GM20000 (cell line): ENCODE measurements around the gene FAM107A.

Experiments used
- DNase-seq: peaks from one replicate; pipeline ENCODE4 v3.0.0; 2012; ENCODE audit warnings: low spot score
- TF ChIP-seq, protein P1 (sequence below): IDR thresholded peaks from 2 replicates; pipeline ENCODE4 v1.5.1; 2012; ENCODE audit warnings: mild to moderate bottlenecking, control low read depth; ENCODE audit errors: extremely low read depth, missing control alignments

FAM107A gene

DNA sequence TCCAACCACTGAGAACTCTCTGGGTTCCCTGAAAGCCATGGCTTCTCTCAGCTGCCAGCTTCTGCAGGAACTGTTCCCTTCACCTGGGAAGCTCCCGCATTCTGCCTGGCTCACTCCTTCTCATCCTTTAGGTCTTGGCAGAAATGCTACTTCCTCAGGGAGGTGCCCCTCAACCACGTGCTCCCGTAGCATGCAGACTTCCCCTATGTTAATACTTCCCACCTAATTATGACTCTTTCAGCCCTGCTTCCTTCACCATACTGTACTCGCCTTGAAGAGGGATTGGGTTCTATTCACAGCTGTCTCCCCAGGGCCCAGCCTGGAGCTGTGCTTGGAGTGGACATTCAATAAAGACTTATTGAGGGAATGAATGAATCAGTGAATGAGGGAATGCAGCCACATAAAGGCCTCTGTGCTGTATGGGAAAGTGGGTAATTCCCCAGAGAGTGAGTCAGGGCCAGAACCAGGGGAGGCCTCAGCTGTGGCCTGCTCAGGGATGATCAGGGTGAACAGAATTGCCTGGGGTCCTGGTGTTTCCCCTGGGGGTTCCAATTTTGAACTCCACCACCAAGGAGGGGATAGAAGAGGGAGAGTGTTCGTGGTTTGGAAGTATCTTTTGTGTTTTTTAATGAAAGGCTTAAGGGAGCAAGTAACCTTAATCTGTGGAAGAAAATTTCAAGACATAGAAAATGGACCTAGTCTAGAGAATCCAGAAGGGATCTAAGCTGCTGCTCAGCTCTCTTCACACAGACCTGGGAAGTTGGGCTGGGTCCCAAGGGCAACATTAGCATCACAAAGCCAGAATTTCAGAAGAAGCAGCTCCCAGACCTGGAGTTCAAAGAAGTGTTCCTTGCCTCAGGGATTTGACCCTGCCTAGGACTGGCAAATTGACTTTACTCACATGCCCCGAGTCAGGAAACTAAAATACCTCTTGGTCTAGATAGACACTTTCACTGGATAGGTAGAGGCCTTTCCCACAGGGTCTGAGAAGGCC, 14.6 kb upstream of the FAM107A start:
- DNase-seq, result no peak
- TF ChIP-seq, protein P1, sequence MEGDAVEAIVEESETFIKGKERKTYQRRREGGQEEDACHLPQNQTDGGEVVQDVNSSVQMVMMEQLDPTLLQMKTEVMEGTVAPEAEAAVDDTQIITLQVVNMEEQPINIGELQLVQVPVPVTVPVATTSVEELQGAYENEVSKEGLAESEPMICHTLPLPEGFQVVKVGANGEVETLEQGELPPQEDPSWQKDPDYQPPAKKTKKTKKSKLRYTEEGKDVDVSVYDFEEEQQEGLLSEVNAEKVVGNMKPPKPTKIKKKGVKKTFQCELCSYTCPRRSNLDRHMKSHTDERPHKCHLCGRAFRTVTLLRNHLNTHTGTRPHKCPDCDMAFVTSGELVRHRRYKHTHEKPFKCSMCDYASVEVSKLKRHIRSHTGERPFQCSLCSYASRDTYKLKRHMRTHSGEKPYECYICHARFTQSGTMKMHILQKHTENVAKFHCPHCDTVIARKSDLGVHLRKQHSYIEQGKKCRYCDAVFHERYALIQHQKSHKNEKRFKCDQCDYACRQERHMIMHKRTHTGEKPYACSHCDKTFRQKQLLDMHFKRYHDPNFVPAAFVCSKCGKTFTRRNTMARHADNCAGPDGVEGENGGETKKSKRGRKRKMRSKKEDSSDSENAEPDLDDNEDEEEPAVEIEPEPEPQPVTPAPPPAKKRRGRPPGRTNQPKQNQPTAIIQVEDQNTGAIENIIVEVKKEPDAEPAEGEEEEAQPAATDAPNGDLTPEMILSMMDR, result no peak

DNA sequence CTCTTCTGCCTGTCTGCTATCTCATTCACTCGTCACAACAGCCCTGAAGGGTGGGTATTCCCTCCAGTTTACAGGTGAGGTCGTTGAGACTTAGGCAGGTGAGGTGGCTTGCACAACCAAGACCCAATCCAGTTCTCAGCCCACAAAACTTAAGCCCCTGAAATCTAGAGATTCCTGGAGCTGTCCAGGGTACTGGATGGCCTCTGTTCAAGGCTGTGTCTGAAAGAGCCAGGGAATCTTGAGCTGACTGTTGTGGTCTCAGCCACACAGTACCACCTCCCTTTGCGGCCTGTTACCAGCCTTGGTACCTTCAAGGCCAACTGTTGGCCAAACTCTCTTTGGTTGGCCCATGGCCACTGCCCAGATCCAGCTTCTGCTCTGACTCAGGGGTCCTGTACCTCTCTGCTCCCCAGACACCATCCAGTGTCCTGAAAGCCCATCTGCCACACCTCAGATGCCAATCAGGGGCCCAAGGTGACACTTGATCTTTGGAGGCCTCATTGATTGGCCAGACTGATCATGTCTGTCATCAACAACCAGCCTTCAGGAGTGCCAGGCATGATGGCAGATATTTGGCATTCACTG, 10.9 kb upstream of the FAM107A start:
- TF ChIP-seq, protein P1, result no peak
- DNase-seq, result peak; percentile 44

DNA sequence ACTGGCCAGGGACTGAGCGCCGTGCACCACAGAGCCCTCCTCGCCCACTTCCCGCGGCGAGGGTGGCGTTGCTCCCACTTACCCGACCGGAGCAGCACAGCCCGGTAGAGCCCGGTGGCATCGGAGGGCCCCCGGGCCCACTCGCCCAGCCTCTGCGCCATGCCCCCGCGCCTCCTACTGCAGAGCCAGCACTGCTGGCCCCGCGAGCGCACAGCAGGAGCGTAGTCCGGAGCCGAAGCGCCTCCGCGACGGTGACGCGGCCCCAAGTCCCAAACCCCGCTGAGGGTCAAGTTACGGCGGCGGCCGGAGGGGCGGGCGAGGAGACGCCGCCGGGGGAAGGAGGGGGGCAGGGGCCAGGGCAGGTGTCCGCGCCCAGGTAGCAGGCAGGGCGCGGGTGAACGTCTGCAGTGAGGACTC, 9.6 kb upstream of the FAM107A start:
- TF ChIP-seq, protein P1, result no peak
- DNase-seq, result no peak

DNA sequence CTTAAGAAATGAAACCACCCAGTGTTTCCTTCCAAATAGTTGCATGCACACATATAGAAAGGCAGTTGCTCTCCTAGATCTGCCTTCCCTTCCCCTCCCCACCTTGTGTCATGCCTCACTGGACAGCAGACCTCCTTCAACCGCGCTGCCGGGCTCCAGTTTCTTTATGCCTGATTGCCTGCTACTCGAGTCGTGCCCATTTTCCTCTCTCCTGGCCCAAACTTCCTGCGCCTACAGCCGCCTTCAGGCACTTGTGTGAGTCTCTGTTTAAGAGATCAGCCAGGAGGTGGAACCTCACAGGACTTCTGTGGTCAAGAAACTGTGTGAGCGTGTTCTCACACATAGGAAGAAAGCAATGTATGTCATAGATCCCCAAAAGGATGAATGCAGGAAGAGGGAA, 8.8 kb upstream of the FAM107A start:
- peak; percentile 43 for DNase-seq
- TF ChIP-seq, protein P1, result no peak

DNA sequence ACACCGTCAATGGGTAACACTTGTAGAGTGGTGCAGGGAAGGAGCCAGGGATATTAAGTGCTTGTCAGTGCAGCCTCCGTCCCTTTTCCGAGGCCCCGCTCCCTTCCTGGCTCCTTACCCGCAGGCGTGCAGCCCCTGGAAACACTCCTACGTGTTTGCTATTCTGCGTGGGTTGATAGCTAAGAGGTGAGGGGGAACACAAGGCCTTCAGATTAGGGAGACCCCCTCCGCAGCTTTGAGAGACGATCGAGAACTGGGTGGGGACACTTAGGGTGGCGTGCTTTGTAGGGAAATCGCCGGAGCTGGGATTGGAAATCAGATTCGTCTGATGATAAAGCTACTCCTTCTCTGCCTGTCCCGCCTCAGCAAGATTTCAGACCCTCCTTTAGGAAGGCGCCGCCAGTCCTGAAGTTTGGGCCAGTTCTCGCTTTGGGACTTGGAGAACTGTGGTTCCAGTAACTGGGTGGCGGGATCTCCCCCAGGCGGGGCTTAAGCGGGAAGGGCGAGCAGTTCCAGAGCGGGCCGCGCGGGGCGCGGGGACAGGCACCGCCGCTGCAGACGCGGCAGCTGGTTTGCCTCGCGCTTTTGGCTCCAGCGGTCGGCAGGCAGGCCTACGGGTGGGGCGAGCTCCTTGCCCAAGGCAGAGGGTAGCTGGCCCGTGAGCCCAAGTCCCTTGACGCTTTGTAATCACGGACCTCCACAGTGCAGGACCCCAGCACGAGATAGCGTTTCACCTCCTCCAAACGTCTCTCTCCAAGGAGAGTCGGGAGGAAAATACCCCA, 8.0 kb upstream of the FAM107A start:
- peak; percentile 78 for DNase-seq
- TF ChIP-seq, protein P1, result peak; percentile 36

DNA sequence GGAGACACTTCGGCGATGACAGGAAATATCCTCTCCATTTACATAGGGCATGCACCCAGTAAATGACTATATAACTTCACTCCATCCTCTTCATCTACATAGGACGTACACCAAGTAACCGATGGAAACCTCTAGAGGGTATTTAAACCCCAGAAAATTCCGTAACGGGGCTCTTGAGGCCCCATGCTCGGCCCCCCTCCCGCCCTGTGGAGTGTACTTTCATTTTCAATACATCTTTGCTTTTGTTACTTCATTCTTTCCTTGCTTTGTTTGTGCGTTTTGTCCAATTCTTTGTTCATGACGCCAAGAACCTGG, 7.5 kb upstream of the FAM107A start:
- no peak for DNase-seq
- TF ChIP-seq, protein P1, result no peak
